GM10248 (cell line): ENCODE data around the gene DIP2C.

Experiments
- CTCF ChIA-PET: fragments of 300-600 bp; sonication (Branson Sonifier 250); formaldehyde crosslinking; extraction: SDS; loops from one replicate; lab custom pipeline; 2021; ENCODE audit warnings: antibody characterized with exemption; lab: Yijun Ruan, JAX
- POLR2A ChIA-PET: fragments of 350-650 bp; sonication (Branson Sonifier 250); formaldehyde crosslinking; extraction: SDS; loops from one replicate; lab custom pipeline; 2020; ENCODE audit warnings: antibody characterized with exemption; lab: Yijun Ruan, JAX
- DNase-seq: peaks from one replicate; pipeline ENCODE4 v3.0.0; 2012; ENCODE audit errors: extremely low spot score
- CTCF ChIP-seq: IDR thresholded peaks from 2 replicates; pipeline ENCODE4 v1.5.1; 2012; ENCODE audit warnings: mild to moderate bottlenecking, low read depth; ENCODE audit errors: extremely low read depth, missing control alignments, control extremely low read depth

Gene DIP2C

GRCh38 chr10:504806-505205 is 184.7 kb downstream of the DIP2C start:
- CTCF ChIA-PET = interaction anchor here (0.7 kb wide), 1 partner anchor 8 kb away, joined by 3 read pairs; no protein-coding TSS in a partner anchor
- DNase-seq = no peak
- POLR2A ChIA-PET = no interaction called here

GRCh38 chr10:504121-504611 is 185.3 kb downstream of the DIP2C start:
- DNase-seq = no peak
- CTCF ChIA-PET = interaction anchor here (0.7 to 2.2 kb wide), 2 partner anchors 7 to 9 kb away, joined by 3 to 9 read pairs; no protein-coding TSS in a partner anchor
- POLR2A ChIA-PET = no interaction called here
- no peak for TF ChIP-seq CTCF

More at GRCh38 chr10:504806-505205, 184.7 kb downstream of the DIP2C start:
- TF ChIP-seq CTCF = no peak

GRCh38 chr10:501596-501995 is 187.9 kb downstream of the DIP2C start:
- TF ChIP-seq CTCF = no peak
- CTCF ChIA-PET = interaction anchor here (2.2 kb wide), 1 partner anchor 10 kb away, joined by 9 read pairs; no protein-coding TSS in a partner anchor
- no peak for DNase-seq
- POLR2A ChIA-PET = no interaction called here

- POLR2A ChIA-PET = no interaction called here
- CTCF ChIA-PET = interaction anchor here (0.9 kb wide), 1 partner anchor 11 kb away, joined by 5 read pairs; no protein-coding TSS in a partner anchor
- no peak for DNase-seq
Observed at GRCh38 chr10:500876-501275, 188.6 kb downstream of the DIP2C start.

GRCh38 chr10:499991-500390 is 189.5 kb downstream of the DIP2C start:
- CTCF ChIA-PET = no interaction called here
- POLR2A ChIA-PET = no interaction called here
- no peak for DNase-seq
- TF ChIP-seq CTCF = no peak

More at GRCh38 chr10:500876-501275, 188.6 kb downstream of the DIP2C start:
- no peak for TF ChIP-seq CTCF

- TF ChIP-seq CTCF = no peak
Observed at GRCh38 chr10:498760-499435, 190.6 kb downstream of the DIP2C start.

More at GRCh38 chr10:498760-499435, 190.6 kb downstream of the DIP2C start:
- ChIA-PET POLR2A (no interaction called here), CTCF (interaction anchor here (2.3 kb wide), 1 partner anchor 11 kb away, joined by 7 read pairs; no protein-coding TSS in a partner anchor)
- no peak for DNase-seq
